DOHH2 (cell line): ENCODE data around the gene RNU7-1.
"Not testable (repeated sequence)": the region's sequence is repeated elsewhere in the genome, so short reads cannot be mapped to it uniquely, and the experiment has no call there.

ENCODE experiments used
- H3F3A ChIP-seq: fragments of 200-600 bp; sonication (generic), shearing (Covaris generic); 2 replicates; pipeline ENCODE4 v1.6.0; 2016; ENCODE audit warnings: antibody characterized with exemption, mild to moderate bottlenecking; ENCODE audit not compliant: control insufficient read depth, insufficient read depth
- H3K27ac ChIP-seq: fragments of 200-600 bp; sonication (generic); 2 replicates; pipeline ENCODE4 v1.5.1; 2014; ENCODE audit warnings: low read depth, mild to moderate bottlenecking, low read length, moderate library complexity
- H3K27me3 ChIP-seq: fragments of 200-600 bp; sonication (generic); 2 replicates; pipeline ENCODE4 v1.6.1; 2014; ENCODE audit warnings: mild to moderate bottlenecking, low read length, mixed read lengths; ENCODE audit not compliant: control insufficient read depth
- H3K36me3 ChIP-seq: fragments of 200-600 bp; sonication (generic); 2 replicates; pipeline ENCODE4 v1.6.1; 2014; ENCODE audit warnings: mild to moderate bottlenecking, low read length, moderate library complexity, mixed read lengths; ENCODE audit not compliant: control insufficient read depth
- H3K4me1 ChIP-seq: fragments of 200-600 bp; sonication (generic); 2 replicates; pipeline ENCODE4 v1.6.1; 2014; ENCODE audit warnings: mild to moderate bottlenecking, low read length, mixed read lengths; ENCODE audit not compliant: control insufficient read depth
- H3K4me2 ChIP-seq: fragments of 200-600 bp; sonication (generic); 2 replicates; pipeline ENCODE4 v1.6.0; 2014; ENCODE audit warnings: mild to moderate bottlenecking, low read length, moderate library complexity
- H3K4me3 ChIP-seq: fragments of 200-600 bp; sonication (generic); 2 replicates; pipeline ENCODE4 v1.5.1; 2014; ENCODE audit warnings: mild to moderate bottlenecking, low read length, mixed read lengths
- H3K79me2 ChIP-seq: fragments of 200-600 bp; sonication (generic); 2 replicates; pipeline ENCODE4 v1.6.1; 2014; ENCODE audit warnings: mild to moderate bottlenecking, low read length, mixed read lengths; ENCODE audit not compliant: control insufficient read depth
- H3K9me2 ChIP-seq: fragments of 200-600 bp; sonication (generic); replicated peaks from 2 replicates; pipeline ENCODE4 v1.6.1; 2014; ENCODE audit warnings: mild to moderate bottlenecking, low read length, mixed read lengths; ENCODE audit not compliant: control insufficient read depth
- H3K9me3 ChIP-seq: fragments of 200-600 bp; sonication (generic); 2 replicates; pipeline ENCODE4 v1.6.1; 2014; ENCODE audit warnings: antibody characterized with exemption, low read length, mixed read lengths; ENCODE audit not compliant: control insufficient read depth, insufficient read depth
- H4K20me1 ChIP-seq: fragments of 200-600 bp; sonication (generic); 2 replicates; pipeline ENCODE4 v1.6.0; 2014; ENCODE audit warnings: low read depth, mild to moderate bottlenecking, antibody characterized with exemption, low read length, moderate library complexity; ENCODE audit not compliant: control insufficient read depth, insufficient read depth
- CTCF ChIP-seq: fragments of 200-600 bp; sonication (generic); IDR thresholded peaks from one replicate; pipeline ENCODE4 v1.5.1; 2014; ENCODE audit warnings: antibody characterized with exemption, mild to moderate bottlenecking, low read depth, low read length; ENCODE audit not compliant: poor library complexity, severe bottlenecking
- EZH2phosphoT487 ChIP-seq: fragments of 200-600 bp; sonication (generic); IDR thresholded peaks from 2 replicates; pipeline ENCODE4 v1.6.1; 2017; ENCODE audit warnings: borderline replicate concordance, mild to moderate bottlenecking, antibody characterized with exemption, low read length, moderate library complexity, mixed read lengths

Gene RNU7-1

GRCh38 chr12:6903722-6904121 lies 39.9 kb upstream of the RNU7-1 start:
- no peak for TF ChIP-seq CTCF
- TF ChIP-seq EZH2phosphoT487, result no peak
- Histone ChIP-seq H3K4me3 (peak overlapping the region; percentile 82; the same call in 1 of the 2 replicates), H3K4me2 (peak overlapping the region; percentile 88; the same call in 1 of the 2 replicates), H3K9me2 (no peaks in the 10 kb centered on the region), H3K36me3 (no peaks in the 10 kb centered on the region), H3K9me3 (no peaks in the 10 kb centered on the region), H3K27ac (no peak overlapping the region), H4K20me1 (no peaks in the 10 kb centered on the region), H3K4me1 (peaks cover 19% of the 10 kb centered on the region), H3K27me3 (no peaks in the 10 kb centered on the region), H3F3A (no peaks in the 10 kb centered on the region), H3K79me2 (no peaks in the 10 kb centered on the region)

GRCh38 chr12:6904280-6905276 lies 39.0 kb upstream of the RNU7-1 start, which contains the start of gene LRRC23:
LRRC23 (plus strand) TSS chr12:6904822; CDS start chr12:6905634, 812 bp downstream.
- H3K9me2 ChIP-seq, result no peaks in the 10 kb centered on the region
- peak within 1 kb of the TSS; percentile 88 for H3K4me2 ChIP-seq
- no peaks in the 10 kb centered on the region for H3K27me3 ChIP-seq
- no peaks in the 10 kb centered on the region for H3K9me3 ChIP-seq
- TF ChIP-seq CTCF, result no peak
- H3K79me2 ChIP-seq, result no peaks in the 10 kb centered on the region
- no peaks in the 10 kb centered on the region for H4K20me1 ChIP-seq
- H3K27ac ChIP-seq, result no peak within 1 kb of the TSS
- H3F3A ChIP-seq, result no peaks in the 10 kb centered on the region
- H3K4me1 ChIP-seq, result peaks cover 19% of the 10 kb centered on the region
- peak within 1 kb of the TSS; percentile 82 for H3K4me3 ChIP-seq
- no peaks in the 10 kb centered on the region for H3K36me3 ChIP-seq

- Histone ChIP-seq H3K27ac (no peak overlapping the region), H3K4me3 (peak overlapping the region; percentile 82)
- TF ChIP-seq EZH2phosphoT487 (no peak), CTCF (no peak)
Measured at GRCh38 chr12:6905414-6906040, 38.1 kb upstream of the RNU7-1 start.

GRCh38 chr12:6908141-6908540 lies 35.5 kb upstream of the RNU7-1 start:
- not testable (repeated sequence) for H3K9me3 ChIP-seq, H3K36me3 ChIP-seq, H3K79me2 ChIP-seq, H3K4me2 ChIP-seq, H4K20me1 ChIP-seq, H3K27ac ChIP-seq, H3F3A ChIP-seq, H3K4me3 ChIP-seq, H3K9me2 ChIP-seq
- Histone ChIP-seq H3K4me1 (peaks cover 19% of the 10 kb centered on the region), H3K27me3 (peaks cover 18% of the 10 kb centered on the region; the same call in 1 of the 2 replicates)

More at GRCh38 chr12:6905414-6906040, 38.1 kb upstream of the RNU7-1 start:
- Histone ChIP-seq H3K79me2 (no peaks in the 10 kb centered on the region), H3K36me3 (no peaks in the 10 kb centered on the region), H3K9me3 (no peaks in the 10 kb centered on the region), H3K27me3 (no peaks in the 10 kb centered on the region), H3K4me2 (peak overlapping the region; percentile 88), H3K4me1 (peaks cover 19% of the 10 kb centered on the region), H3K9me2 (no peaks in the 10 kb centered on the region), H4K20me1 (no peaks in the 10 kb centered on the region), H3F3A (no peaks in the 10 kb centered on the region)
